H1 (cell line): ENCODE data around the gene ATP6V1G3. TPM values are rescaled to one million over a fixed set of nuclear protein-coding genes. Genes with fewer than 3 reads are reported as not detected.

Experiments
- CTCF ChIA-PET: fragments of 300-600 bp; sonication (Branson Sonifier 250); formaldehyde crosslinking; loops from one replicate; lab custom pipeline; 2021; ENCODE audit not compliant: partially characterized antibody; lab: Charles Lee
- POLR2A ChIA-PET: fragments of 300-600 bp; sonication (Branson Sonifier 250); formaldehyde crosslinking; loops from one replicate; lab custom pipeline; 2021; ENCODE audit warnings: inconsistent platforms; ENCODE audit not compliant: partially characterized antibody; lab: Charles Lee
- DNase-seq, 2 experiments: peaks; one replicate each; pipeline versions ENCODE4 v3.0.0 to v3.0.0-alpha.2; 2010 to 2022; ENCODE audit warnings: low spot score in 2 of 2, low read depth in 1 of 2, mixed read lengths in 1 of 2
- FAIRE-seq: peaks from 2 replicates; lab custom pipeline; 2011; peaks lifted over from hg19 to GRCh38; lab: Jason Lieb, UNC
- H2AFZ ChIP-seq: 2 replicates; pipeline ENCODE4 v1.8.1; 2012; ENCODE audit warnings: low read length, inconsistent platforms
- H2AK5ac ChIP-seq: 2 replicates; pipeline ENCODE4 v1.6.1; 2013; ENCODE audit warnings: low read depth, low read length
- H2BK120ac ChIP-seq: replicated peaks from 2 replicates; pipeline ENCODE3; 2013; ENCODE audit warnings: low read depth, low read length, inconsistent platforms
- H2BK12ac ChIP-seq: 2 replicates; pipeline ENCODE4 v1.6.1; 2013; ENCODE audit warnings: low read depth, low read length
- H2BK15ac ChIP-seq: 2 replicates; pipeline ENCODE4 v1.6.1; 2013; ENCODE audit warnings: low read length
- H2BK20ac ChIP-seq: 2 replicates; pipeline ENCODE4 v1.6.1; 2013; ENCODE audit warnings: low read length
- H2BK5ac ChIP-seq: 2 replicates; pipeline ENCODE4 v1.6.1; 2013; ENCODE audit warnings: low read depth, low read length
- H3K14ac ChIP-seq: 2 replicates; pipeline ENCODE4 v1.6.1; 2013; ENCODE audit warnings: inconsistent platforms; ENCODE audit not compliant: insufficient read length
- H3K18ac ChIP-seq: 2 replicates; pipeline ENCODE4 v1.6.1; 2013; ENCODE audit warnings: low read length; ENCODE audit errors: extremely low read depth
- H3K23ac ChIP-seq: 2 replicates; pipeline ENCODE4 v1.6.1; 2013; ENCODE audit warnings: inconsistent platforms; ENCODE audit not compliant: insufficient read length
- H3K23me2 ChIP-seq: 2 replicates; pipeline ENCODE4 v1.6.1; 2013; ENCODE audit warnings: low read depth, low read length
- H3K27ac ChIP-seq: 2 replicates; pipeline ENCODE4 v1.6.1; 2011; ENCODE audit warnings: low read depth, low read length, inconsistent platforms
- H3K27me3 ChIP-seq, 4 experiments: replicated peaks in 1 of 4; 1 replicate in 1 of 4; 2 replicates in 3 of 4; pipeline versions ENCODE4 v1.6.1 to v1.8.1; 2011 to 2013; ENCODE audit warnings: low read length in 3 of 4, mild to moderate bottlenecking in 3 of 4, inconsistent platforms in 2 of 4, mixed read lengths in 2 of 4, moderate library complexity in 1 of 4; ENCODE audit not compliant: control insufficient read depth in 3 of 4, insufficient read depth in 3 of 4; ENCODE audit errors: extremely low read depth in 1 of 4
- H3K36me3 ChIP-seq, 4 experiments: 2 replicates each; pipeline versions ENCODE4 v1.6.1 to v1.8.1; 2011 to 2013; ENCODE audit warnings: mild to moderate bottlenecking in 4 of 4, low read length in 3 of 4, moderate library complexity in 2 of 4, control low read depth in 1 of 4, inconsistent platforms in 1 of 4; ENCODE audit not compliant: insufficient read depth in 4 of 4, control insufficient read depth in 2 of 4
- H3K4ac ChIP-seq: replicated peaks from 2 replicates; pipeline ENCODE3; 2013; ENCODE audit warnings: low read length, low read depth, mixed read lengths, inconsistent platforms; ENCODE audit not compliant: insufficient read length
- H3K4me1 ChIP-seq, 4 experiments: replicated peaks in 1 of 4; 1 replicate in 1 of 4; 2 replicates in 3 of 4; pipeline versions ENCODE4 v1.6.1 to v1.8.1; 2011 to 2013; ENCODE audit warnings: low read length in 3 of 4, inconsistent platforms in 2 of 4, mixed read lengths in 1 of 4; ENCODE audit not compliant: insufficient read depth in 4 of 4, control insufficient read depth in 3 of 4
- H3K4me2 ChIP-seq, 2 experiments: 2 replicates each; pipeline versions ENCODE4 v1.6.1 to v1.8.1; 2011 to 2013; ENCODE audit warnings: low read depth in 2 of 2, low read length in 2 of 2, control low read depth in 1 of 2, inconsistent platforms in 1 of 2, mild to moderate bottlenecking in 1 of 2; ENCODE audit not compliant: insufficient read depth in 1 of 2
- H3K4me3 ChIP-seq, 4 experiments: fragments of 200-600, 300-600 bp in 1 of 4; sonication (generic), shearing (Covaris generic), sonication (Bioruptor Twin) in 1 of 4; 2 replicates each; pipeline versions ENCODE4 v1.5.1 to v1.8.1; 2011 to 2016; ENCODE audit warnings: low read length in 4 of 4, low read depth in 3 of 4, control low read depth in 2 of 4, inconsistent platforms in 2 of 4, mild to moderate bottlenecking in 2 of 4, mixed read lengths in 1 of 4, moderate library complexity in 1 of 4; ENCODE audit not compliant: insufficient read depth in 2 of 4; ENCODE audit errors: extremely low read depth in 1 of 4
- H3K56ac ChIP-seq: replicated peaks from 2 replicates; pipeline ENCODE3; 2013; ENCODE audit warnings: low read depth, mild to moderate bottlenecking, mixed read lengths, low read length, inconsistent platforms; ENCODE audit not compliant: insufficient read length
- H3K79me1 ChIP-seq: 2 replicates; pipeline ENCODE4 v1.6.1; 2013; ENCODE audit warnings: low read depth, low read length, control low read depth
- H3K79me2 ChIP-seq, 2 experiments: 2 replicates each; pipeline versions ENCODE4 v1.6.1 to v1.8.1; 2012 to 2013; ENCODE audit warnings: low read length in 2 of 2, mild to moderate bottlenecking in 2 of 2, inconsistent platforms in 1 of 2; ENCODE audit not compliant: insufficient read depth in 2 of 2, control insufficient read depth in 1 of 2
- H3K9ac ChIP-seq, 4 experiments: replicated peaks in 1 of 4; 1 replicate in 1 of 4; 2 replicates in 3 of 4; pipeline versions ENCODE4 v1.6.1 to v1.8.1; 2011 to 2013; ENCODE audit warnings: low read depth in 3 of 4, low read length in 3 of 4, control low read depth in 2 of 4, mild to moderate bottlenecking in 2 of 4, moderate library complexity in 2 of 4, inconsistent platforms in 1 of 4; ENCODE audit errors: extremely low read depth in 1 of 4
- H3K9me3 ChIP-seq, 2 experiments: 2 replicates each; pipeline versions ENCODE4 v1.6.1 to v1.8.1; 2012 to 2013; ENCODE audit warnings: mild to moderate bottlenecking in 2 of 2, moderate library complexity in 2 of 2, control low read depth in 1 of 2, inconsistent platforms in 1 of 2, low read depth in 1 of 2, low read length in 1 of 2, mixed read lengths in 1 of 2; ENCODE audit not compliant: insufficient read depth in 2 of 2
- H4K20me1 ChIP-seq, 2 experiments: replicated peaks in 1 of 2; 2 replicates each; pipeline versions ENCODE3 to v1.8.1; 2011 to 2013; ENCODE audit warnings: inconsistent platforms in 2 of 2, low read length in 2 of 2, mild to moderate bottlenecking in 1 of 2; ENCODE audit not compliant: insufficient read depth in 2 of 2, control insufficient read depth in 1 of 2
- H4K5ac ChIP-seq: 2 replicates; pipeline ENCODE4 v1.6.1; 2013; ENCODE audit warnings: low read length, low read depth, mixed read lengths, inconsistent platforms; ENCODE audit not compliant: insufficient read length
- H4K8ac ChIP-seq: 2 replicates; pipeline ENCODE4 v1.8.0; 2013; ENCODE audit warnings: mild to moderate bottlenecking, moderate library complexity, low read length, inconsistent platforms; ENCODE audit not compliant: insufficient read depth; ENCODE audit errors: extremely low read depth
- H4K91ac ChIP-seq: replicated peaks from 2 replicates; pipeline ENCODE3; 2013; ENCODE audit warnings: low read length, mixed read lengths, inconsistent platforms; ENCODE audit not compliant: insufficient read length
- ASH2L ChIP-seq: fragments of 200-600, 300-600 bp; sonication (generic); IDR thresholded peaks from one replicate; pipeline ENCODE4 v1.7.1; 2017; ENCODE audit warnings: low read length
- BCL11A ChIP-seq, 2 experiments: IDR thresholded peaks; one replicate each; pipeline ENCODE4 v1.6.1; 2011; ENCODE audit warnings: low read depth in 2 of 2, low read length in 2 of 2, mild to moderate bottlenecking in 2 of 2
- CBX8 ChIP-seq: fragments of 300-800, 300-1000 bp; sonication (generic); IDR thresholded peaks from 2 replicates; pipeline ENCODE4 v1.7.1; 2016; ENCODE audit warnings: low read depth, low read length, borderline replicate concordance
- GTF2F1 ChIP-seq: IDR thresholded peaks from 2 replicates; pipeline ENCODE4 v1.6.1; 2012; ENCODE audit warnings: low read depth, low read length, improper control_type of control experiment, borderline replicate concordance
- KDM1A ChIP-seq: fragments of 200-600, 300-600 bp; sonication (generic); IDR thresholded peaks from 2 replicates; pipeline ENCODE4 v1.7.1; 2016; ENCODE audit warnings: mild to moderate bottlenecking, low read length, borderline replicate concordance
- POU5F1 ChIP-seq: IDR thresholded peaks from 2 replicates; pipeline ENCODE4 v1.6.1; 2011; ENCODE audit warnings: low read depth, mild to moderate bottlenecking, low read length, moderate library complexity
- RFX5 ChIP-seq: IDR thresholded peaks from 2 replicates; pipeline ENCODE4 v1.6.1; 2011; ENCODE audit warnings: low read depth, low read length, improper control_type of control experiment, borderline replicate concordance
- SAP30 ChIP-seq: fragments of 300-600 bp; sonication (generic); IDR thresholded peaks from 2 replicates; pipeline ENCODE4 v1.7.1; 2012; ENCODE audit warnings: low read length, moderate library complexity, mild to moderate bottlenecking, inconsistent platforms; ENCODE audit not compliant: insufficient read depth, insufficient replicate concordance
- SIRT6 ChIP-seq: IDR thresholded peaks from one replicate; pipeline ENCODE4 v1.7.1; 2012; ENCODE audit warnings: low read length, inconsistent platforms
- SP2 ChIP-seq: IDR thresholded peaks from 2 replicates; pipeline ENCODE4 v1.6.1; 2012; ENCODE audit warnings: mild to moderate bottlenecking, low read length, inconsistent platforms
- SUZ12 ChIP-seq: fragments of 200-600 bp; sonication (generic); IDR thresholded peaks from 2 replicates; pipeline ENCODE4 v1.6.1; 2012; ENCODE audit warnings: mild to moderate bottlenecking, inconsistent platforms, low read length, moderate library complexity, mixed read lengths
- TEAD4 ChIP-seq: IDR thresholded peaks from 2 replicates; pipeline ENCODE4 v1.6.1; 2012; ENCODE audit warnings: low read depth, low read length, inconsistent platforms, mixed read lengths
- WGBS, 2 experiments: shearing (Covaris generic) in 1 of 2; methylation state at CpG; one replicate each; pipeline versions ENCODE4 v1.1.6 to v1.1.7; 2013 to 2015; ENCODE audit warnings: low lambda C conversion rate in 2 of 2, mixed read lengths in 2 of 2, inconsistent platforms in 1 of 2, low coverage in 1 of 2, missing lambda C conversion rate in 1 of 2; ENCODE audit not compliant: insufficient replicate concordance in 2 of 2, insufficient coverage in 1 of 2, insufficient read length in 1 of 2; ENCODE audit errors: extremely low coverage in 1 of 2, missing lambda C conversion rate in 1 of 2; 5-methylcytosine and 5-hydroxymethylcytosine counted together
- polyA plus RNA-seq, 7 experiments: library from polyadenylated mRNA; depleted of rRNA in 3 of 7; stranded (reverse) in 5 of 7; unstranded in 2 of 7; fragments of >200 nt in 5 of 7; fragments of 200-250 nt in 2 of 7; gene quantifications; 1 replicate in 5 of 7; 2 replicates in 1 of 7; 4 replicates in 1 of 7; pipeline versions ENCODE4 v1.2.1 to v1.2.3, GENCODE V29; 2011 to 2013; ENCODE audit warnings: missing spikeins in 2 of 7, mixed read lengths in 2 of 7
- total RNA-seq: library from RNA; stranded (reverse); fragmentation: NEBNext Ultra II Directional; extraction: Animal tissue kit (Norgen Biotek cat#: 25700); gene quantifications from 2 replicates; pipeline ENCODE4 v1.2.1, GENCODE V29; 2021
- TF ChIP-seq, protein P1 (sequence below): IDR thresholded peaks from 2 replicates; pipeline ENCODE4 v1.6.1; 2012; ENCODE audit warnings: inconsistent platforms
- TF ChIP-seq, protein P2 (sequence below): IDR thresholded peaks from 2 replicates; pipeline ENCODE4 v1.6.1; 2012; ENCODE audit warnings: low read length, inconsistent platforms

The ATP6V1G3 gene
- total and polyA plus RNA-seq, 2 of the 8 experiments (the other 6 are each of a cell fraction or from before 2014, with no cell fraction given) = not detected

- Histone ChIP-seq H3K27me3 (no peaks in the 10 kb centered on the region), H4K5ac (no peak overlapping the region), H2AFZ (no peak overlapping the region), H3K4ac (no peak overlapping the region), H4K91ac (no peak overlapping the region), H3K36me3 (no peaks in the 10 kb centered on the region), H3K27ac (no peak overlapping the region), H2BK20ac (no peak overlapping the region), H4K20me1 (no peaks in the 10 kb centered on the region), H3K4me1 (no peaks in the 10 kb centered on the region), H3K23ac (no peak overlapping the region), H3K9me3 (no peaks in the 10 kb centered on the region), H2BK5ac (no peak overlapping the region), H3K18ac (no peak overlapping the region), H2BK15ac (no peak overlapping the region), H2BK120ac (no peak overlapping the region), H3K14ac (no peak overlapping the region), H3K56ac (no peak overlapping the region), H3K79me2 (no peaks in the 10 kb centered on the region), H2BK12ac (no peak overlapping the region), H3K4me2 (no peak overlapping the region), H3K9ac (no peak overlapping the region), H3K79me1 (no peaks in the 10 kb centered on the region), H4K8ac (no peak overlapping the region), H3K23me2 (no peaks in the 10 kb centered on the region), H2AK5ac (no peak overlapping the region), H3K4me3 (no peak overlapping the region)
- WGBS, 2 experiments = 88% methylated on average over 3 of the region's 3 CpGs; no CpG with 5 or more reads in 1 of the 2 experiments
- CTCF ChIA-PET = no interaction called here
- POLR2A ChIA-PET = no interaction called here
- FAIRE-seq (no peak), DNase-seq (no peak)
- TF ChIP-seq RFX5 (no peak), SAP30 (no peak), BCL11A (IDR thresholded peaks at IDR 0.05; ENCODE audit: low read depth in 2 of 2, low read length in 2 of 2) (no peak), ASH2L (no peak), CBX8 (no peak), SP2 (no peak), SIRT6 (no peak), POU5F1 (no peak), TEAD4 (no peak), SUZ12 (no peak), GTF2F1 (no peak), KDM1A (no peak)
- TF ChIP-seq, protein P1, sequence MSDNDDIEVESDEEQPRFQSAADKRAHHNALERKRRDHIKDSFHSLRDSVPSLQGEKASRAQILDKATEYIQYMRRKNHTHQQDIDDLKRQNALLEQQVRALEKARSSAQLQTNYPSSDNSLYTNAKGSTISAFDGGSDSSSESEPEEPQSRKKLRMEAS = no peak
- TF ChIP-seq, protein P2, sequence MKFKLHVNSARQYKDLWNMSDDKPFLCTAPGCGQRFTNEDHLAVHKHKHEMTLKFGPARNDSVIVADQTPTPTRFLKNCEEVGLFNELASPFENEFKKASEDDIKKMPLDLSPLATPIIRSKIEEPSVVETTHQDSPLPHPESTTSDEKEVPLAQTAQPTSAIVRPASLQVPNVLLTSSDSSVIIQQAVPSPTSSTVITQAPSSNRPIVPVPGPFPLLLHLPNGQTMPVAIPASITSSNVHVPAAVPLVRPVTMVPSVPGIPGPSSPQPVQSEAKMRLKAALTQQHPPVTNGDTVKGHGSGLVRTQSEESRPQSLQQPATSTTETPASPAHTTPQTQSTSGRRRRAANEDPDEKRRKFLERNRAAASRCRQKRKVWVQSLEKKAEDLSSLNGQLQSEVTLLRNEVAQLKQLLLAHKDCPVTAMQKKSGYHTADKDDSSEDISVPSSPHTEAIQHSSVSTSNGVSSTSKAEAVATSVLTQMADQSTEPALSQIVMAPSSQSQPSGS = no peak
Observed at GRCh38 chr1:198495631-198496030, 44.8 kb downstream of the ATP6V1G3 start.
